GM12878 (cell line): ENCODE results near the gene IGFLR1. TPM values are rescaled to one million over a fixed set of nuclear protein-coding genes. Genes with fewer than 3 reads are reported as not detected.

ENCODE experiments used
- BCLAF1 ChIP-seq: fragments of 450-650 bp; IDR thresholded peaks from 2 replicates; pipeline ENCODE4 v1.6.1; 2017; ENCODE audit warnings: antibody characterized with exemption, mild to moderate bottlenecking, moderate library complexity
- BHLHE40 ChIP-seq, 2 experiments: fragments of 450-650 bp in 1 of 2; IDR thresholded peaks; 2 replicates each; pipeline ENCODE4 v1.6.1; 2011 to 2017; ENCODE audit warnings: low read depth in 2 of 2, borderline replicate concordance in 1 of 2, improper control_type of control experiment in 1 of 2, low read length in 1 of 2, mild to moderate bottlenecking in 1 of 2
- CBX5 ChIP-seq: sonication (generic); IDR thresholded peaks from 2 replicates; pipeline ENCODE4 v1.6.1; 2016; ENCODE audit warnings: low read depth, moderate library complexity, mild to moderate bottlenecking, inconsistent platforms
- CREB1 ChIP-seq: IDR thresholded peaks from 2 replicates; pipeline ENCODE4 v1.6.1; 2012; ENCODE audit warnings: low read depth, mild to moderate bottlenecking, inconsistent platforms
- HDGF ChIP-seq: fragments of 450-650 bp; IDR thresholded peaks from 2 replicates; pipeline ENCODE4 v1.6.1; 2016; ENCODE audit warnings: antibody characterized with exemption
- MEF2B ChIP-seq: fragments of 450-650 bp; IDR thresholded peaks from 2 replicates; pipeline ENCODE4 v1.6.1; 2018; ENCODE audit warnings: mild to moderate bottlenecking, moderate library complexity; ENCODE audit not compliant: partially characterized antibody, poor library complexity, severe bottlenecking
- SRF ChIP-seq, 2 experiments: IDR thresholded peaks; 2 replicates each; pipeline ENCODE4 v1.6.1; 2011; ENCODE audit warnings: low read depth in 2 of 2, low read length in 2 of 2, mild to moderate bottlenecking in 1 of 2, moderate library complexity in 1 of 2
- SUZ12 ChIP-seq: fragments of 200-600 bp; sonication (generic); IDR thresholded peaks from one replicate; pipeline ENCODE4 v1.6.1; 2018; ENCODE audit warnings: antibody characterized with exemption, mild to moderate bottlenecking; ENCODE audit not compliant: unreplicated experiment
- TBL1XR1 ChIP-seq: IDR thresholded peaks from 2 replicates; pipeline ENCODE4 v1.6.1; 2012; ENCODE audit warnings: low read depth, low read length, improper control_type of control experiment
- YY1 ChIP-seq: IDR thresholded peaks from 2 replicates; pipeline ENCODE4 v1.6.1; 2011; ENCODE audit warnings: low read depth, mild to moderate bottlenecking, low read length
- ZNF687 ChIP-seq: fragments of 450-650 bp; IDR thresholded peaks from 2 replicates; pipeline ENCODE4 v1.6.1; 2017; ENCODE audit warnings: mild to moderate bottlenecking, moderate library complexity
- ZSCAN29 ChIP-seq: fragments of 450-650 bp; IDR thresholded peaks from 2 replicates; pipeline ENCODE4 v1.6.1; 2017; ENCODE audit warnings: mild to moderate bottlenecking, moderate library complexity
- polyA plus RNA-seq, 11 experiments: library from polyadenylated mRNA; depleted of rRNA in 4 of 11; unstranded in 6 of 11; stranded (reverse) in 5 of 11; fragments of >200 nt; fragmentation: Nextera tagmentation in 4 of 11; fragmentation: Illumina TruSeq in 1 of 11; extraction: Ambion mirVana in 4 of 11; extraction: Trizol in 1 of 11; gene quantifications; 1 replicate in 1 of 11; 2 replicates in 10 of 11; pipeline versions ENCODE4 v1.2.1 to v1.2.3, GENCODE V29; 2011 to 2016; ENCODE audit warnings: inconsistent platforms in 2 of 11, missing spikeins in 2 of 11, low read depth in 1 of 11
- total RNA-seq, 4 experiments: library from RNA; depleted of rRNA in 3 of 4; stranded (reverse); fragments of >200 nt in 3 of 4; fragmentation: Illumina TruSeq in 1 of 4; extraction: Trizol in 1 of 4; gene quantifications; 2 replicates each; pipeline versions ENCODE4 v1.2.1 to v1.2.3, GENCODE V29; 2013 to 2021

The IGFLR1 gene
- total and polyA plus RNA-seq, 10 of the 15 experiments (the other 5 are each of a cell fraction or from before 2014, with no cell fraction given), result 2.5 to 39.9 (median 24.8) TPM

GRCh38 chr19:35693835-35694599 is 48.2 kb downstream of the IGFLR1 start (continued):
- TF ChIP-seq ZNF687, result no peak
- no peak for TF ChIP-seq SUZ12
- TF ChIP-seq CBX5, result no peak
- peak in 1 of 2 experiments; percentile 14; a peak in 1 of 4 replicates for TF ChIP-seq BHLHE40 (IDR thresholded peaks at IDR 0.05; ENCODE audit: borderline replicate concordance in 1 of 2, low read depth in 2 of 2, low read length in 1 of 2)
- TF ChIP-seq TBL1XR1, result peak; percentile 45; the same call in 1 of the 2 replicates
- TF ChIP-seq ZSCAN29, result no peak
- peak; percentile 52; the same call in 1 of the 2 replicates for TF ChIP-seq CREB1
- TF ChIP-seq HDGF, result peak; percentile 98
- TF ChIP-seq SRF (IDR thresholded peaks at IDR 0.05; ENCODE audit: low read depth in 2 of 2, low read length in 2 of 2), result 0 out of 4 replicates have a peak, but pooled peaks of 1 of the 2 experiments have one; percentile 48
- TF ChIP-seq YY1, result peak; percentile 89
- TF ChIP-seq MEF2B, result peak; percentile 15
- no peak for TF ChIP-seq BCLAF1
